K562 (cell line): ENCODE measurements around the gene ZDHHC19. TPM values are rescaled to one million over a fixed set of nuclear protein-coding genes. Genes with fewer than 3 reads are reported as not detected.
A peak's percentile ranks its signal among the peaks of the same experiment; 100 is the strongest.

Experiments used
- ARID2 ChIP-seq: fragments of 450-650 bp; IDR thresholded peaks from 2 replicates; pipeline ENCODE4 v1.6.1; 2017; ENCODE audit warnings: antibody characterized with exemption, mild to moderate bottlenecking
- CREBBP ChIP-seq: IDR thresholded peaks from one replicate; pipeline ENCODE4 v1.6.1; 2012; ENCODE audit warnings: low read depth, mild to moderate bottlenecking, control low read depth, inconsistent platforms, low read length
- FOSL1 ChIP-seq: fragments of 200-800 bp; sonication (Bioruptor generic); conservative IDR thresholded peaks from 2 replicates; pipeline ENCODE4 v1.6.1; 2016; ENCODE audit warnings: missing genetic modification characterization, missing compliant biosample characterization
- FUS ChIP-seq: fragments of 200-400 bp; formaldehyde crosslinking; optimal IDR thresholded peaks from 2 replicates; pipeline ENCODE3; 2017; ENCODE audit warnings: low read depth, low read length
- GATAD2B ChIP-seq: fragments of 450-650 bp; IDR thresholded peaks from 2 replicates; pipeline ENCODE4 v1.6.1; 2017; ENCODE audit warnings: mild to moderate bottlenecking, borderline replicate concordance
- KDM5B ChIP-seq: fragments of 200-600 bp; sonication (generic); IDR thresholded peaks from 2 replicates; pipeline ENCODE4 v1.6.1; 2012; ENCODE audit warnings: low read depth, mild to moderate bottlenecking, moderate library complexity, low read length, control low read depth, inconsistent platforms; ENCODE audit not compliant: insufficient replicate concordance
- KLF6 ChIP-seq: fragments of 250-450 bp; sonication (Bioruptor Pico); IDR thresholded peaks from 2 replicates; pipeline ENCODE4 v1.4.0; 2020; ENCODE audit warnings: mild to moderate bottlenecking, moderate library complexity, borderline replicate concordance
- NCOA1 ChIP-seq: fragments of 450-650 bp; IDR thresholded peaks from 2 replicates; pipeline ENCODE4 v1.6.1; 2016; ENCODE audit warnings: low read depth
- NCOR1 ChIP-seq: fragments of 450-650 bp; IDR thresholded peaks from 2 replicates; pipeline ENCODE4 v1.6.1; 2016; ENCODE audit warnings: mild to moderate bottlenecking, moderate library complexity
- PCBP1 ChIP-seq: fragments of 200-400 bp; formaldehyde crosslinking; IDR thresholded peaks from 2 replicates; pipeline ENCODE4 v1.6.1; 2018; ENCODE audit warnings: mild to moderate bottlenecking, low read depth, low read length; ENCODE audit not compliant: poor library complexity, severe bottlenecking
- POLR2G ChIP-seq: fragments of 200-400 bp; formaldehyde crosslinking; IDR thresholded peaks from 2 replicates; pipeline ENCODE4 v1.6.1; 2017; ENCODE audit warnings: low read depth, mild to moderate bottlenecking, antibody characterized with exemption, low read length, moderate library complexity
- RHOXF2B ChIP-seq: fragments of 250-450 bp; sonication (Bioruptor Pico); conservative IDR thresholded peaks from 2 replicates; pipeline ENCODE4 v1.5.1; 2021
- SIN3B ChIP-seq: fragments of 450-650 bp; IDR thresholded peaks from 2 replicates; pipeline ENCODE4 v1.6.1; 2017; ENCODE audit warnings: low read depth, mild to moderate bottlenecking, moderate library complexity
- SRF ChIP-seq, 2 experiments: fragments of 250-450, 450-650 bp in 1 of 2; sonication (Bioruptor Pico) in 1 of 2; sonication (generic) in 1 of 2; formaldehyde crosslinking; IDR thresholded peaks; 2 replicates each; pipeline versions ENCODE4 v1.5.0 to v1.5.1; 2020 to 2022; ENCODE audit warnings: mild to moderate bottlenecking in 1 of 2, missing genetic modification reagents in 1 of 2
- SRSF1 ChIP-seq: fragments of 200-400 bp; formaldehyde crosslinking; IDR thresholded peaks from 2 replicates; pipeline ENCODE4 v1.6.1; 2017; ENCODE audit warnings: mild to moderate bottlenecking, low read depth, low read length, moderate library complexity
- SRSF3 ChIP-seq: fragments of 200-400 bp; formaldehyde crosslinking; IDR thresholded peaks from 2 replicates; pipeline ENCODE4 v1.6.1; 2016; ENCODE audit warnings: mild to moderate bottlenecking, low read length, moderate library complexity; ENCODE audit not compliant: insufficient read depth
- ZEB2 ChIP-seq: fragments of 450-650 bp; IDR thresholded peaks from 2 replicates; pipeline ENCODE4 v1.6.1; 2016
- polyA plus RNA-seq, 8 experiments: library from polyadenylated mRNA; depleted of rRNA in 4 of 8; stranded (reverse) in 5 of 8; unstranded in 3 of 8; fragments of >200 nt; fragmentation: Nextera tagmentation in 2 of 8; fragmentation: Illumina TruSeq in 1 of 8; extraction: Ambion mirVana in 2 of 8; extraction: Trizol in 1 of 8; gene quantifications; 2 replicates each; pipeline versions ENCODE4 v1.2.1 to v1.2.3, GENCODE V29; 2011 to 2014; ENCODE audit warnings: inconsistent platforms in 1 of 8, missing spikeins in 1 of 8
- total RNA-seq, 7 experiments: library from RNA; depleted of rRNA in 6 of 7; stranded (reverse); fragments of >200 nt in 6 of 7; fragmentation: Illumina TruSeq in 2 of 7; extraction: Trizol in 2 of 7; gene quantifications; 2 replicates each; pipeline versions ENCODE4 v1.2.1 to v1.2.3, GENCODE V29; 2011 to 2021; ENCODE audit warnings: low replicate concordance in 1 of 7
- TF ChIP-seq, protein P1 (sequence below): sonication (generic); formaldehyde crosslinking; IDR thresholded peaks from 2 replicates; pipeline ENCODE4 v1.8.0; 2022; ENCODE audit warnings: missing genetic modification reagents, mild to moderate bottlenecking, moderate library complexity, borderline replicate concordance
- TF ChIP-seq, protein P2 (sequence below), 2 experiments: fragments of 250-450 bp in 1 of 2; fragments of 450-650 bp in 1 of 2; sonication (Bioruptor Pico) in 1 of 2; IDR thresholded peaks; 2 replicates each; pipeline versions ENCODE4 v1.6.1 to v1.8.0; 2016 to 2021; ENCODE audit warnings: mild to moderate bottlenecking in 2 of 2, moderate library complexity in 2 of 2, missing compliant biosample characterization in 1 of 2, missing genetic modification characterization in 1 of 2
- TF ChIP-seq, protein P3 (sequence below): sonication (generic); formaldehyde crosslinking; IDR thresholded peaks from 2 replicates; pipeline ENCODE4 v1.5.0; 2020; ENCODE audit warnings: missing genetic modification reagents
- TF ChIP-seq, protein P4 (sequence below), 2 experiments: fragments of 200-800 bp in 1 of 2; sonication (Bioruptor generic) in 1 of 2; sonication (generic) in 1 of 2; formaldehyde crosslinking in 1 of 2; IDR thresholded peaks in 1 of 2; conservative IDR thresholded peaks in 1 of 2; 2 replicates each; pipeline versions ENCODE4 v1.5.0 to v1.6.1; 2016 to 2020; ENCODE audit warnings: missing compliant biosample characterization in 1 of 2, missing genetic modification characterization in 1 of 2, missing genetic modification reagents in 1 of 2
- TF ChIP-seq, protein P5 (sequence below): sonication (generic); formaldehyde crosslinking; IDR thresholded peaks from 2 replicates; pipeline ENCODE4 v1.8.0; 2022; ENCODE audit warnings: mild to moderate bottlenecking, missing genetic modification reagents

Gene ZDHHC19
- total and polyA plus RNA-seq, 9 of the 15 experiments (the other 6 are each of a cell fraction or from before 2014, with no cell fraction given): 0.40 to 5.5 (median 1.1) TPM

DNA sequence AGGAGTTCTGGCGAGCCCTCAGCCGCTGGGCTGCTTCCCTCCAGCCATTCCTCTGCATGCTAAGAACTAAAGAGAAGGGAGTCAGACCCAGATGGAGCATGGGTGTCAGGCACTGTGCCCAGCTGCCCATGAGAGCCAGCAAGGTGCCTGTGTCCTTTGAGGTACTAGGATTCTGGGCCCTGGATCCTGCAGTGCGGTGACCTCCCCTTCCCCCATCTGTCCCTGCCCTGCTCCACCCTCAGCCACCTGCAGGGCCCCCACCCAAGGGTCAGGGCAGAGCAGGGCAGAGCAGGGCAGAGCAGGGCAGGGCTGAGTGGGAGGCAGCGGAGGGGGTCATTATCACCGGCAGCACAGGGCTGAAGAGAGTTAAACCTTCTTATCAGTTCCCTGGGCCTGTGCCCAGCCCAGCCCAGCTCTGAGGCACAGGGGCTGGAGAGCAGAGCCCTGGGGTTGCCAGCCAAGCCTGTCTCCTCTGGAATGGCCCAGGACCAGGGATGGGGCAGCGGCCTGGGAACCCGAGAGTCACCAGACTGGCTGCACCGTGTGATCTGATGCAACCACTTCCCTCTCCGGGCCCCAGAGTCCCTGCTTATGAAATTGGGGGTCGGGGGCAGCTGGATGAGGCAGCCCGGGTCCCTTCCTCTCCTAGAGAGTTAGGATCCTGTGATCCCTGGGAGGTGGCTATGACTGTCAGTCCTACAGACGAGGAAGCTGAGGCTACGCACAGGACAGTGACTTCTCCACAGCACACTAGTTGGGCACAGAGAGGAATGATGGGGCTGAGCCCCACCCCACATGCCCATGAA lies 17.3 kb downstream of the ZDHHC19 start (continued):
- TF ChIP-seq SIN3B (no peak), PCBP1 (no peak), ARID2 (no peak), FOSL1 (tag) (no peak), KLF6 (CRISPR knock-in tag) (no peak), NCOR1 (peak; percentile 80), RHOXF2B (CRISPR knock-in tag) (no peak), SRF (CRISPR knock-in tag; IDR thresholded peaks at IDR 0.05) (no peak), CREBBP (no peak), ZEB2 (no peak), NCOA1 (no peak; the same call in 1 of the 2 replicates), FUS (no peak), KDM5B (no peak), SRSF3 (no peak), POLR2G (peak; percentile 44; the same call in 1 of the 2 replicates), SRSF1 (no peak), GATAD2B (no peak)
- TF ChIP-seq, protein P1, sequence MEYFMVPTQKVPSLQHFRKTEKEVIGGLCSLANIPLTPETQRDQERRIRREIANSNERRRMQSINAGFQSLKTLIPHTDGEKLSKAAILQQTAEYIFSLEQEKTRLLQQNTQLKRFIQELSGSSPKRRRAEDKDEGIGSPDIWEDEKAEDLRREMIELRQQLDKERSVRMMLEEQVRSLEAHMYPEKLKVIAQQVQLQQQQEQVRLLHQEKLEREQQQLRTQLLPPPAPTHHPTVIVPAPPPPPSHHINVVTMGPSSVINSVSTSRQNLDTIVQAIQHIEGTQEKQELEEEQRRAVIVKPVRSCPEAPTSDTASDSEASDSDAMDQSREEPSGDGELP: no peak; the same call in 1 of the 2 replicates
- TF ChIP-seq, protein P2, sequence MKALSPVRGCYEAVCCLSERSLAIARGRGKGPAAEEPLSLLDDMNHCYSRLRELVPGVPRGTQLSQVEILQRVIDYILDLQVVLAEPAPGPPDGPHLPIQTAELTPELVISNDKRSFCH (CRISPR knock-in tag; IDR thresholded peaks at IDR 0.05): no peak
- TF ChIP-seq, protein P2 (tag; IDR thresholded peaks at IDR 0.05): peak; percentile 79
- TF ChIP-seq, protein P3, sequence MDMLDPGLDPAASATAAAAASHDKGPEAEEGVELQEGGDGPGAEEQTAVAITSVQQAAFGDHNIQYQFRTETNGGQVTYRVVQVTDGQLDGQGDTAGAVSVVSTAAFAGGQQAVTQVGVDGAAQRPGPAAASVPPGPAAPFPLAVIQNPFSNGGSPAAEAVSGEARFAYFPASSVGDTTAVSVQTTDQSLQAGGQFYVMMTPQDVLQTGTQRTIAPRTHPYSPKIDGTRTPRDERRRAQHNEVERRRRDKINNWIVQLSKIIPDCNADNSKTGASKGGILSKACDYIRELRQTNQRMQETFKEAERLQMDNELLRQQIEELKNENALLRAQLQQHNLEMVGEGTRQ (CRISPR knock-in tag): no peak
- TF ChIP-seq, protein P4, sequence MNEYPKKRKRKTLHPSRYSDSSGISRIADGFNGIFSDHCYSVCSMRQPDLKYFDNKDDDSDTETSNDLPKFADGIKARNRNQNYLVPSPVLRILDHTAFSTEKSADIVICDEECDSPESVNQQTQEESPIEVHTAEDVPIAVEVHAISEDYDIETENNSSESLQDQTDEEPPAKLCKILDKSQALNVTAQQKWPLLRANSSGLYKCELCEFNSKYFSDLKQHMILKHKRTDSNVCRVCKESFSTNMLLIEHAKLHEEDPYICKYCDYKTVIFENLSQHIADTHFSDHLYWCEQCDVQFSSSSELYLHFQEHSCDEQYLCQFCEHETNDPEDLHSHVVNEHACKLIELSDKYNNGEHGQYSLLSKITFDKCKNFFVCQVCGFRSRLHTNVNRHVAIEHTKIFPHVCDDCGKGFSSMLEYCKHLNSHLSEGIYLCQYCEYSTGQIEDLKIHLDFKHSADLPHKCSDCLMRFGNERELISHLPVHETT (CRISPR knock-in tag; conservative IDR thresholded peaks at IDR 0.05 in 1 of 2, IDR thresholded peaks at IDR 0.05 in 1 of 2): no peak
- TF ChIP-seq, protein P5, sequence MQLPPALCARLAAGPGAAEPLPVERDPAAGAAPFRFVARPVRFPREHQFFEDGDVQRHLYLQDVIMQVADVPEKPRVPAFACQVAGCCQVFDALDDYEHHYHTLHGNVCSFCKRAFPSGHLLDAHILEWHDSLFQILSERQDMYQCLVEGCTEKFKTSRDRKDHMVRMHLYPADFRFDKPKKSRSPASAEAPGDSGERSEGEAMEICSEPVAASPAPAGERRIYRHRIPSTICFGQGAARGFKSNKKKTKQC (CRISPR knock-in tag): 0 out of 2 replicates have a peak, but pooled peaks have one; percentile 11
